ENCODE data around the gene UBL7.

The UBL7 gene

GRCh38 chr15:74438721-74439316 lies 22.1 kb downstream of the UBL7 start:
- DNase-seq, result peak; percentile 88

- DNase-seq, result no peak
Measured at GRCh38 chr15:74438206-74438605, 22.8 kb downstream of the UBL7 start.

GRCh38 chr15:74434263-74435136 lies 26.5 kb downstream of the UBL7 start:
- DNase-seq, result no peak

- DNase-seq, result peak; percentile 91
Measured at GRCh38 chr15:74433592-74434262, 27.2 kb downstream of the UBL7 start, which contains the start of gene SEMA7A. SEMA7A (minus strand) TSS chr15:74433958; CDS start chr15:74433918, 40 bp downstream.

GRCh38 chr15:74432968-74433591 lies 27.9 kb downstream of the UBL7 start:
- DNase-seq, result no peak

- no peak for DNase-seq
Measured at GRCh38 chr15:74432271-74432967, 28.5 kb downstream of the UBL7 start.

GRCh38 chr15:74431645-74432044 lies 29.3 kb downstream of the UBL7 start:
- no peak for DNase-seq

- DNase-seq, result no peak
Measured at GRCh38 chr15:74431116-74431515, 29.8 kb downstream of the UBL7 start.

GRCh38 chr15:74430510-74430951 lies 30.4 kb downstream of the UBL7 start:
- DNase-seq, result no peak

GRCh38 chr15:74429781-74430400 lies 31.1 kb downstream of the UBL7 start:
- DNase-seq, result no peak

GRCh38 chr15:74428970-74429780 lies 31.8 kb downstream of the UBL7 start:
- DNase-seq, result no peak

- DNase-seq, result no peak
Measured at GRCh38 chr15:74428442-74428787, 32.5 kb downstream of the UBL7 start.

- DNase-seq, result no peak
Measured at GRCh38 chr15:74427607-74428441, 33.1 kb downstream of the UBL7 start.

- DNase-seq, result no peak
Measured at GRCh38 chr15:74426404-74427281, 34.3 kb downstream of the UBL7 start.

- no peak for DNase-seq
Measured at GRCh38 chr15:74425630-74426029, 35.3 kb downstream of the UBL7 start.

GRCh38 chr15:74424901-74425528 lies 35.9 kb downstream of the UBL7 start:
- no peak for DNase-seq

- no peak for DNase-seq
Measured at GRCh38 chr15:74423431-74424257, 37.3 kb downstream of the UBL7 start.

Measured in activated CD4-positive, alpha-beta T cell treated with anti-CD3 and anti-CD28 coated beads, Interleukin-2, Interleukin-6, amounts not matched to agents 100 ng/mL and 50 ng/mL, durations not matched to agents 16 hours and 8 hours (primary cell).